AG09309 (cell line): ENCODE results near the gene APOA1.

Source experiments
- DNase-seq: peaks from one replicate; pipeline ENCODE4 v3.0.0-alpha.2; 2010; ENCODE audit warnings: low read depth
- H3K4me3 ChIP-seq: 2 replicates; pipeline ENCODE4 v1.5.1; 2011; ENCODE audit warnings: mild to moderate bottlenecking, low read depth, low read length, moderate library complexity; ENCODE audit not compliant: control insufficient read depth
- CTCF ChIP-seq: IDR thresholded peaks from 2 replicates; pipeline ENCODE4 v1.5.1; 2011; ENCODE audit warnings: mild to moderate bottlenecking, low read depth, low read length, inconsistent platforms; ENCODE audit not compliant: insufficient read depth, control insufficient read depth; ENCODE audit errors: missing control alignments

The APOA1 gene

GRCh38 chr11:116797816-116798215 is 39.6 kb downstream of the APOA1 start:
- H3K4me3 ChIP-seq = no peak overlapping the region
- DNase-seq = no peak
- no peak for TF ChIP-seq CTCF

GRCh38 chr11:116796548-116796947 is 40.9 kb downstream of the APOA1 start:
- no peak for TF ChIP-seq CTCF
- no peak for DNase-seq
- no peak overlapping the region for H3K4me3 ChIP-seq

GRCh38 chr11:116794851-116795250 is 42.6 kb downstream of the APOA1 start:
- no peak overlapping the region for H3K4me3 ChIP-seq
- no peak for DNase-seq
- TF ChIP-seq CTCF = no peak

GRCh38 chr11:116793772-116794097 is 43.7 kb downstream of the APOA1 start:
- TF ChIP-seq CTCF = no peak

GRCh38 chr11:116792869-116793771 is 44.3 kb downstream of the APOA1 start:
- TF ChIP-seq CTCF = no peak
- no peak for DNase-seq
- H3K4me3 ChIP-seq = no peak overlapping the region

More at GRCh38 chr11:116793772-116794097, 43.7 kb downstream of the APOA1 start:
- H3K4me3 ChIP-seq = no peak overlapping the region
- no peak for DNase-seq

- no peak for DNase-seq
- no peak for TF ChIP-seq CTCF
- no peak overlapping the region for H3K4me3 ChIP-seq
These were observed 45.1 kb downstream of the APOA1 start for GRCh38 chr11:116792144-116792868.
